GM08714 (cell line): ENCODE measurements around the gene AMH.
A peak's percentile ranks its signal among the peaks of the same experiment; 100 is the strongest.

Experiments used
- H3K4me3 ChIP-seq: fragments of 200-500 bp; sonication (Bioruptor generic); 2 replicates; pipeline ENCODE4 v1.5.1; 2014; ENCODE audit warnings: mild to moderate bottlenecking, low read length, inconsistent platforms
- ZNF274 ChIP-seq: IDR thresholded peaks from 2 replicates; pipeline ENCODE4 v1.6.1; 2012; ENCODE audit warnings: mild to moderate bottlenecking, low read depth, low read length

AMH gene

GRCh38 chr19:2282062-2282861, 33.1 kb downstream of the AMH start, which contains the start of gene PEAK3:
TSS of gene PEAK3 (minus strand) at chr19:2282175. CDS start at chr19:2280931, 1,244 bp downstream.
- no peak for TF ChIP-seq ZNF274

GRCh38 chr19:2282862-2283237, 33.7 kb downstream of the AMH start:
- TF ChIP-seq ZNF274, result no peak
- no peak overlapping the region for H3K4me3 ChIP-seq

More at GRCh38 chr19:2282062-2282861, 33.1 kb downstream of the AMH start, which contains the start of gene PEAK3:
- peak within 1 kb of the TSS; percentile 15; the same call in 1 of the 2 replicates for H3K4me3 ChIP-seq

- H3K4me3 ChIP-seq, result no peak overlapping the region
- no peak for TF ChIP-seq ZNF274
Observed at GRCh38 chr19:2283835-2284507, 34.8 kb downstream of the AMH start.

- no peak for TF ChIP-seq ZNF274
- H3K4me3 ChIP-seq, result no peak overlapping the region
Observed at GRCh38 chr19:2286402-2287140, 37.4 kb downstream of the AMH start.

GRCh38 chr19:2287585-2288337, 38.6 kb downstream of the AMH start:
- no peak for TF ChIP-seq ZNF274
- H3K4me3 ChIP-seq, result no peak overlapping the region

GRCh38 chr19:2288338-2288817, 39.3 kb downstream of the AMH start:
- no peak overlapping the region for H3K4me3 ChIP-seq
- TF ChIP-seq ZNF274, result no peak

- peak overlapping the region; percentile 19; the same call in 1 of the 2 replicates for H3K4me3 ChIP-seq
- TF ChIP-seq ZNF274, result no peak
Observed at GRCh38 chr19:2288818-2289713, 39.9 kb downstream of the AMH start.

GRCh38 chr19:2289714-2290435, 40.8 kb downstream of the AMH start:
- TF ChIP-seq ZNF274, result no peak
- peak overlapping the region; percentile 62; the same call in 1 of the 2 replicates for H3K4me3 ChIP-seq

- H3K4me3 ChIP-seq, result peak overlapping the region; percentile 62; the same call in 1 of the 2 replicates
- TF ChIP-seq ZNF274, result no peak
Observed at GRCh38 chr19:2290441-2291184, 41.5 kb downstream of the AMH start.

GRCh38 chr19:2291185-2291751, 42.1 kb downstream of the AMH start:
- peak overlapping the region; percentile 62; the same call in 1 of the 2 replicates for H3K4me3 ChIP-seq
- no peak for TF ChIP-seq ZNF274
